Limb (tissue), 2 donors: ENCODE data around the gene MT1E.
A peak's percentile ranks its signal among the peaks of the same experiment; 100 is the strongest.
"Not testable (repeated sequence)": the region's sequence is repeated elsewhere in the genome, so short reads cannot be mapped to it uniquely, and the experiment has no call there.

ENCODE experiments used
- DNase-seq, 2 donors: peaks; one replicate each; pipeline ENCODE4 v3.0.0-alpha.2; 2016; ENCODE audit errors: extremely low spot score in 2 of 2

Gene MT1E

DNA sequence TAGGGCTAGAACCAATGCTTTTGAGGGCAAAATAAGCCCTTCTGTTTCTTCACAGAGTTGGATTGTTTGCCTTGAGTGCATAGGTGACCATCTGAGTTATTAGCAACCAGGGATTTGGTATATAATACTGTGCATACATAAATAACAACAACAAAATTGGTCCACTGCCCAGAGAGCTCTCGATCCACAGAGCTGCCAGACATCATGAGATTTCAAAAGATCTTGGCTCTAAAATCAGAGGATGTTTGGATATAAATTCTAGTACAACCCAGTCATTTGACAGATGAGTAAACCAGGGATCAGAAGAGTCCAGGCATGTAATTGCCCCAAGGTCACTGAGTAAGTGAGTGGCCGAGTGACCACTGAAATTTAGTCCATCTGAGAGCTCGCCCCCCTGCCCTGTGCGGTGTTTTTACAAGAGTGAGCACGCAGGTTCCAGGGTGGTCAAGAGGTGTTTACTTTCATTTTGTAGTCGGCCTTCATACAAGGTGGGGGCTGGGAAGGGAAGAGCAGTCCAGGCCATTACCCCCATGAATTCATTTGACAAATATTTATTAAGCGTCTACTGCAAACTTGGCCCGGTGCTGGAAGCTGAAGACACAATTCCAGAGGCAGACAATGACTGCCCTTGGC lies 19.0 kb upstream of the MT1E start:
- DNase-seq = peak in 1 of 2 donors; percentile 29

DNA sequence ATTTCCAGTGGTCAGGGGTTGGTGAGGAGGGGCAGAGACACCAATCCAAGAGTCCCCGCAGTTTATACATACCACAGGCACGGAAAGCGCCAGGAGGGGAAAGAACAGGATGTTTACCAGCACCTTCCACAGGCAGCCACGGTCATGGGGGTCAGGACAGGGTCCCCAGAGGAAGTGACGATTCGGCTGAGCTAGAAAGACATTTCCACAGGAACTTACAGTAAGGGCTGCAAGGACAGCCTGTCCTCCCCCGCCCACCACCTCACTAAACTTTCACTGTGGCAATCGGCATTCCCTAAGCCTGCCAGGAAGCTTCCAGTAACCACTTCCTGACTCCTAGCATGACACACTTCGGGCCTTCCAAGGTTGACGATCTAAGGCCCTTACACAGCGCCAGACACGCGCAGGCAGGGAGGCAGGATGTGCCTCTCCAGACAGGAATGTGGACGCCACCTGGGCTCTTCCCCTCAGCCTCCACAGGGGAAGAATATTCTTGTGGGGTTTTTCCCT lies 18.4 kb upstream of the MT1E start:
- peak; percentile 53 for DNase-seq

DNA sequence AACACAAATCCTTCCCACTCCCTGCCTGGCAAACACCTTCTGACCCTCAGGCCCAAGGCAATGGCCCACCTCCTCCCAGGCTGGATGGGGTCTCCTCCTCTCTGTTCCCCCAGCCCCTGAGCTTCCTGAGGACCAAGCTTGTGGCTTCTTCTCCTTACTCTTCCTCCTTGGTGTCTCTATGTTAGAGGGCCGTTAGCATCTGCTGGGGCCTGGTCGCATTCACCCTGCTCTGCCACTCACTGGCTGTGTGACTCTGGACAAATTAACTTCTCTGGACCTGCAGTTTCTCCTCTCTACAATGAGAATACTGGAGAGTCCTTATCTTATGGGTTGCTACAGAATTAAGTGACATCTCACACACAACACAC lies 17.9 kb upstream of the MT1E start:
- DNase-seq = no peak

DNA sequence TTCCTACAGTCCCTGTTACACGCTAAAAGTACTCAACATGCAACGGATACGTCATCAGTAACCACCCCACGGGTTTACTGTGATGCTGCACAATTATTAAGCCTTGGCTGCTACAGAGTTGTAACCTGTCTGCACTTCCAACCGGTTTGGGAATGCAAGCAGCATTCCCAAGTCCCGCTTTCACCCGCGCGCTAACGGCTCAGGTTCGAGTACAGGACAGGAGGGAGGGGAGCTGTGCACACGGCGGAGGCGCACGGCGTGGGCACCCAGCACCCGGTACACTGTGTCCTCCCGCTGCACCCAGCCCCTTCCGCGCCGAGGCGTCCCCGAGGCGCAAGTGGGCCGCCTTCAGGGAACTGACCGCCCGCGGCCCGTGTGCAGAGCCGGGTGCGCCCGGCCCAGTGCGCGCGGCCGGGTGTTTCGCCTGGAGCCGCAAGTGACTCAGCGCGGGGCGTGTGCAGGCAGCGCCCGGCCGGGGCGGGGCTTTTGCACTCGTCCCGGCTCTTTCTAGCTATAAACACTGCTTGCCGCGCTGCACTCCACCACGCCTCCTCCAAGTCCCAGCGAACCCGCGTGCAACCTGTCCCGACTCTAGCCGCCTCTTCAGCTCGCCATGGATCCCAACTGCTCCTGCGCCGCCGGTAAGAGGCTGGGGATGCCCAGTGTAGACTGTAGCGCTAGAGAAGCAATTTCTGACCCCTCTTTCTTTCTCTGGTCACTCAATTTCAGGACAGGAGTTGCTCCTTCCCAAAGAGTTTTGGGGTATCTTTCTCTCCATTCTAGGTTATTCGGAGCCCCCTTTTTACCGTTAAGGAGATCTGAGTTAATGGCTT lies 17.3 kb upstream of the MT1E start, which contains the start of gene MT2A:
Gene MT2A (plus strand): TSS at position 542 of the 833 bp plus-strand sequence. CDS start 72 bp downstream, at position 614.
- DNase-seq = peak; percentile 85 to 93

DNA sequence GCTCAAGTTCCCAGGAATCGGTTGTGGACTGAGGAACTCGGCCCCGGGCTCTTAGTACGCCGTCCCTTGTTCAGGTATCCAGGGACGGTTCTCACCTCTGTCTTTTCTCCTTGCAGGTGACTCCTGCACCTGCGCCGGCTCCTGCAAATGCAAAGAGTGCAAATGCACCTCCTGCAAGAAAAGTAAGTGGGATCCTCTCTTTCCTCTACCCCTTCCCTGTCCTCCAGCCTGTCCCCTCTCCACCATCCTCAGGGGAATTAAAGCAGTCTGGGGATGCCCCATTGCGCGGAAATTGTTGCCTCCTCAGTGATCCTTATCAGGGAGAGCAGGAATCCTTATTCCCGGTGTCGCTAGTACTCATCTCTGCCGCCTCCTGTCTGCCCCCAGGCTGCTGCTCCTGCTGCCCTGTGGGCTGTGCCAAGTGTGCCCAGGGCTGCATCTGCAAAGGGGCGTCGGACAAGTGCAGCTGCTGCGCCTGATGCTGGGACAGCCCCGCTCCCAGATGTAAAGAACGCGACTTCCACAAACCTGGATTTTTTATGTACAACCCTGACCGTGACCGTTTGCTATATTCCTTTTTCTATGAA lies 16.6 kb upstream of the MT1E start:
- DNase-seq = no peak

DNA sequence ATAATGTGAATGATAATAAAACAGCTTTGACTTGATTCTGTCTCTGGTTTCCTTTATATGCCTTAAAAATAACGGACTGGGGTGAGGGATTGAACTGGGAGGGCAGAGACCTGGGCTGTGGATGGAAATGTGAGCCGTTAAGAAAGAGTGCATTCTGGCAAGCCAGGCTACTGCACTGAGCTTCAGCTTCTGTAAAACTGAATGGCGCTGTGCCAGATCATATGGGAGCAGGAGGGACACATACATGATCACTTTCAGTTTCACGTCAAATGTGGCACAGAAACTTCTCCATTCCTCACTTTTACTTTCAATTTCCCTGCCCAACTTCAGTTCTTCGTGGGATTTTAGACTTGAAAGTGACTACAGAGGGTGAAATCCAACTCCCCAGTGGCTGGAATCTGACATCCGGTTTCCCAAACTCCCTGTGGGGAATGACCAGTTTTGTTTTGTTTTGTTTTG lies 16.1 kb upstream of the MT1E start:
- DNase-seq = peak in 1 of 2 donors; percentile 29

DNA sequence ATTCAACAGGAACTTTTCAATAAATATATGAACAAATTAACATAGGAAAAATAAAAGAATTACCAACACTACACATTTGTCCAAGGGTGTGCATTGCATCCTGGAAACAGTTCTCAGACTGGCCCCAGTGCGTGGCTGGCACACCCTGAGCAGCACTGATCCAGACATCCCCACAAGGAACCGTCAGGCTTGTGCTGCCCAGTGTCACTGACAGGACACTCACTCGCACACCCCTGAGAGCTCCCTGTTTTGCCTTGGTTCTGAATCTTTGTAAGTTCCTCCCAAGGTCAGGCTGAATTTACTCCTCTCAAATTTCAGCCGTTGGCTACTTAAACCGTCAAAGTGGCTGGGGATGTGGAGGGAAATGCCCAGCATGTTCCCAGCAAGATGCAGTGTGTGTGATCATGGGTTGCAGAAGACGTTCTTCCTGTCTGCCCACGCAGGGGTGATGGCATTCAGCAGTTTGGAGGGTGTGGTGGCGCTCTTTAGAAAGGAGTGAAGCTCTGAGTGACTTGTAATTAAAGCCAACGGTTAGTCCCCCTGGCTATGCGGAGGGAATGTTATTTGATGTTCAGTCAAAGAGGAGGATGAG lies 15.5 kb upstream of the MT1E start:
- no peak for DNase-seq

DNA sequence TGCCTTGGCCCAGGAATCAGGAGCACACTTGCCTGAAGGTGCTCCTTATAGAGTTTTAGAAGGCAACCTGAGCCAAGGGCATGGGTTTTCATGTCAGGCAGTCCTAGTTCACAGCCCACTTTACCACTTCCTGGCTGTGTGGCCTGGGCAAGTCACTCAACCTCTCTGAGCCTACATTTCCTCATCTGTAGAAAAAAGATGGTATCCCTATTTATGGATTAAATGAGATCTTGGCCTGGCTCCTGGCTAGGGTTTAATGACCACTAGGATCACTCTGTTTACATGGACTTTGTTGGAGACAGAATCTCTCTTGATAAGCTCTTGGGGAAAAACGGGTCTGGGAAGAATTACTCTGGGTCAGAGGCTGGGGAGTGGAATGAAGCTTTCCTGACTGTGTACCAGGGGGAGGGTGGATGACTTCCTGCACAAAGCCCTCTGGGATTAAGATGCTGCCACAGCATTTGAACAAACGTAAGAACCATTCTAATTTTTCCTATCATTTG lies 14.9 kb upstream of the MT1E start:
- no peak for DNase-seq

DNA sequence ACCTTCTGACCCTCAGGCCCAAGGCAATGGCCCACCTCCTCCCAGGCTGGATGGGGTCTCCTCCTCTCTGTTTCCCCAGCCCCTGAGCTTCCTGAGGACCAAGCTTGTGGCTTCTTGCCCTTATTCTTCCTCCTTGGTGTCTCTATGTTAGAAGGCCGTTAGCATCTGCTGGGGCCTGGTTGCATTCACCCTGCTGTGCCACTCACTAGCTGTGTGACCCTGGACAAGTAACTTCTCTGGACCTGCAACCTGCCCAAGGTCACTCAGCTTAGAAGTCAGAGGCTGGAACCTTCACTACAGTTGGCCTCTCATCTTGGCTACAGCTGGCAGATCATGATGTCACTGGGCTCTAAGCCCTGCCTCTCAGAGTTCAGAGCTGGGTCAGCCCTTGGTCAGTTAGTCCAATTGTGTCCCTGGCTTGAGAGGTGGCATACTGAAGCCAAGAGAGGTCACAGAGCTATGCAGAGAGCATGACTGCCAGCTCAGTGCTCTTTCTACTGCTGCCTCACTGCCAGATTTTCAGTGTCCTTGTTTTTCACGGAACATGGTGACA lies 14.2 kb upstream of the MT1E start:
- DNase-seq = no peak

DNA sequence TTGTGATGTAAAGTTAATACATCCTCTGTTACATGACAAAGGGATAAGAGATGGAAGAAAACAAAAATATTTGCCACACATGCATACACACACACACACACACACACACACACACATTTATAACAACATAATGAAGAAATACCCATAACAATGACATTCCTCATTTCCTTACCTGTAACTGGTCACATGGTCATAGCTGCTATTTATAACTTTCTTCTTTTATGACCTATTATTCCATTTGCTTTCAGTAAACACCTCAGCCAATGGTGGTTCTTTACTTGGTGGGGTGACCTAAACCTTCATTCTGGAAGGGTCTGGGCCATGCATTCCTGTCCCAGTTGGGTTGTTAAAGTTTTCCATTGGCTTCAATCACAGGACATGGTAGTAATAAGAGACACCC lies 11.9 kb upstream of the MT1E start:
- DNase-seq = no peak

DNA sequence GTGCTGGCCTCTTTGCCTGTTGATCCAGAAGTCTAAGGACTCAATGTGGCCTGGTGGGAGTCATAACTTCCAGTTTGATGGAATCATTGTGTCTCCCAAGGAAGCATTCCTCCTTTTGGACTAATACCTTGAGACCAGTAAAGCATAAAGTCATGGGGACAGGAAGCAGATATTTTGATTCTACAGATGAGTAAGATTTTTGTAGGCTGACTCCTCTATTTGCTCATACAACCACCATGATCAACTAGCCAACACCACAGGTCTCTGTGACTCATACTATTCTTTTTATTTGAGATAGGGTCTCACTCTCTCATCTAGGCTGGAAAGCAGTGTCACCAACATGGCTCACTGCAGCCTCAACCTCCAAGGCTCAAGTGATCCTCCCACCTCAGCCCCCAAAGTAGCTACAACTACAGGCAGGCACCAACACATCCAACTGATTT lies 11.0 kb upstream of the MT1E start:
- DNase-seq = no peak

DNA sequence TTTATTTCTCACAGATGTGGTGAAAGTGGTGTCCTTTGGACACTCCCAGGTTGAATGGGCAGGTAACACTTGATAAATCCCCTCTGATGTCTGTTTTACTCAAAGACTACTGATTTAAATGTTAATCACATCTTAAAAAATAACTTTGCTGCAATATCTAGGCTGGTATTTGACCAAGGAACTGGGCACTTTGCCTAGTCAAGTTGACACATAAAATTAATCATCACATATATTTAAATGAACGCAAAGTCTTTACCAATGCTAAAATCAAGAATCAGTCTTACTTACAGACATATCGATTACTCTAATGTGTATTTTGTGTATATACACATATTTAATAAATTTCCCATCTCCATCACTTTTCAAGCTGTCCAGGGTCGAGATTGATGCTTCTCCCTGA lies 10.2 kb upstream of the MT1E start:
- DNase-seq = no peak

DNA sequence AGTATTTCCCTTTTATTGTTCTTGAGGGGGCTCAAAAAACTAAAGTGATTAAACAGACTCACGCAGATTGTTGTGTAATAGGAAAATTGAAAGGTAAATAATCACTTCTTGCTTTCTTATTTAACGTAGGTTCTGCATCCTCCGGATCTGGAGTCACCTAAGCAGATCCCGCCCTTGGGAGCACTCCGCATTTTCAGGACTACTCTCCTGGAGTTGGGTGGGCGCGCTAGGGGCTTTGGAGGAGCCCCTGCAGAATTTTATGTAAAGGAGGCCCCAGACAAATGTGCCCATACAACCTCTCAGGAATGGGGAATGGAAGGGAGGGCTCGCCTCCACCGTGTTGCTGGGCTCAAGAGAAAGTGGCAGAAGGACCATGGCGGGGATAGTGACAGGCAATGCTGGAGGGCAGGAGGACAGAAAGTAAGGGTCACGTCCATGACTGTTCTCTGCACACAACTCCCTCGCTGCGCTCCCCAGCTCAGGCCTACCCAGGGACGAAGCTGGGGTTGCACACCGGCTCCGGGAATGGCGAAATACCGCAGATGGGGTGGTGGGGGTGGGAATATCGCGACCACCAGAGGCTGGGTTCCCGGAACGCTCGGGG lies 8.9 kb upstream of the MT1E start:
- no peak for DNase-seq

DNA sequence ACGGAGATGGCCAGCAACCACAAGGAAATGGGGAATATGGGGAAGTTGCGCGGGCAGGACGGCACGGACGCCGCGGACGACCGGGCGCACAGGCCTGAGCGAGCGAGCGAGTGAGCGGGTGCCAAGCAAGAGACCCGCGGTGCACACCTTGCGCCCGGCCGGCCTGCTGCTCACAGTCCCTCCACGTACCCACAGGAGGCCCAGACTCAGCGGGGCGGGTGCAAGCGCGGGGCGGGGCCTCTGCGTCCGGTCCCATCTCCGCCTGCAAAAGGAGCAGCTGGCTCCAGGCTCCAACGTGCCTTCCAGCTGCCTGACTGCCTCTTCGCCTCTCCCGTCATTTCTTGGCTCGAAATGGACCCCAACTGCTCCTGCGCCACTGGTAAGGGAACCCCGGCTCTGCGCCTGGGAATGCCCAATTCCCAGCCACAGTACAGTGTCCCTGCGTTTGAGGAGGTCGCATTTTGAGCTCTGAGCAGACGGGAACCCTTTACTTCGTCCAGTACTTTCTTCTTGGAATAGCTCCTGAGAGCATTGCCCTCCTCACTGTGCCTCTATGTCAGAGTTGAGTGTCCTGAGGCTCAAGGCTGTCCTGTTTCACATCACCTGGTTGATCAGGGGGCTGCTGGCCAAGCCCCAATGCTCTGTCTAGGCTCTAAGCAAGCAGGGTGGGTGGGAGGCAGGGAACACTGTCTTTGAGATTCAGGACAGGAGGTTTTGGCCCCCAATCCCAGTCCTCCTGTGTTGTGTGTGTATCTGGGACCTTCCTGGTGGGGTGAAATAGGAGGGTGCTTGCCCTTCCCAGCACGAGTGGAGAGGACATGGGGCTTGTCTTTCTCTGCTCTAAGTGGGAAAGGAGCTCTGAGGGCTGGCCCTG lies 8.1 kb upstream of the MT1E start:
- DNase-seq = peak; percentile 62 to 72

DNA sequence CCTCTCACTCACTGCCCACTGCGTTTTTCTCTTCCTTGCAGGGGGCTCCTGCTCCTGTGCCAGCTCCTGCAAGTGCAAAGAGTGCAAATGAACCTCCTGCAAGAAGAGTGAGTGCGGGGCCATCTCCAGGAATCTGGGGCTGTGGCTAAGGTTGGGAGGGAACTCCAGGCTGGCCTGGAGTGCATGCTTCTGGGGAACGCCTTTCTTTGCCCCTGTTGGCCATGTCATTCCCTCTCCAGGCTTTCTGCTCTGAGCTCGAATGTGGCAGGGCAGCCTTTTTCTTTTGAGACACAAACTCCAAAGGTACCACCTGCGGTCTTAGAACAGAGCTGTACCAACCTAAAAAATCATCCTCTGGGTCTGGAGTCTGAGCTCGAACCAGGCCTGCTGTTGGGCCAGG lies 7.4 kb upstream of the MT1E start:
- no peak for DNase-seq

DNA sequence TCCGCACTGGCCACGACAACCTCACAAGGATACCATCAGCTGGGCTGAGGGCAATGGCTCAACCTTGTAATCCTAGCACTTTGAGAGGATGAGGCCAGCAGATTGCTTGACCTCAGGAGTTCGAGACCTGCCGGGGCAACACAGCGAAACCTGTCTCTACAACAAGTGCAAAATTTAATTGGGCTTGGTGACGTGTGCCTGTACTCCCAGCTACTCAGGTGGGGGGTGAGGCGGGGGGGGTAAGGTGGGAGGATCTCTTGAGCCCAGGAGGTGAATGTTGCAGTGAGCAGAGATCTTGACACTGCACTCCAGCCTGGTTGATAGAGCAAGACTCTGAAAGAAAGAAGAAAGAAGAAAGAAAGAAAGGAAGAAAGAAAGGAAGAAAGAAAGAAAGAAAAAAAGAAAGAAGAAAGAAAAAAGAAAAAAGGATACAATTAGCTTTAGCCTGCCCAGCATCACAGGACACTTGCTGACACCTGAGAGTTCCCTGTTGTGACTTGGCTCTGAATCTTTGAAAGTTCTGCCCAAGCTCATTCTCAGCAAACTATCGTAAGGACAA lies 5.2 kb upstream of the MT1E start:
- no peak for DNase-seq

DNA sequence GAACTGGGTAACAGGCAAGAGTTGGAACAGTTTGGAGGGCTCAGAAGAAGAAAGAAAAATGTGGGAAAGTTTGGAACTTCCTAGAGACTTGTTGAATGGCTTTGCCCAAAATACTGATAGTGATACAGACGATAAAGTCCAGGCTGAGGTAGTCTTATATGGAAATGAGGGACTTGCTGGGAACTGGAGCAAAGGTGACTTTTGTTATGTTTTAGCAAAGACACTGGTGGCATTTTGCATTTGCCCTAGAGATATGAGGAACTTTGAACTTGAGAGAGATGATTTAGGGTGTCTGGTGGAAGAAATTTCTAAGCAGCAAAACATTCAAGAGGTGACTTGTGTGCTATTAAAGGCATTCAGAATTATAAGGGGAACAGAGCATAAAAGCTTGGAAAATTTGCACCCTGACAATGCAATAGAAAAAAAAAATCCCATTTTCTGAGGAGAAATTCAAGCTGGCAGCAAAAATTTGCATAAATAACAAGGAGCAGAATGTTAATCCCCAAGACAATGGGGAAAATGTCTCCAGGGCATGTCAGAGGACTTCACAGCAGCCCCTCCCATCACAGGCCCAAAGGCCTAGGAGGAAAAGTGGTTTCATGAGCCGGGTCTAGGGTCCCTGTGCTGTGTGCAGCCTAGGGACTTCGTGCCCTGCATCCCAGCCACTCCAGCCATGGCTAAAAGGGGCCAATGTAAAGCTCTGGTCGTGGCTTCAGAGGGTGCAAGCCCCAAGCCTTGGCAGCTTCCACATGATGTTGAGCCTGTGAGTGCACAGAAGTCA lies 3.7 kb upstream of the MT1E start:
- not testable (repeated sequence) for DNase-seq

DNA sequence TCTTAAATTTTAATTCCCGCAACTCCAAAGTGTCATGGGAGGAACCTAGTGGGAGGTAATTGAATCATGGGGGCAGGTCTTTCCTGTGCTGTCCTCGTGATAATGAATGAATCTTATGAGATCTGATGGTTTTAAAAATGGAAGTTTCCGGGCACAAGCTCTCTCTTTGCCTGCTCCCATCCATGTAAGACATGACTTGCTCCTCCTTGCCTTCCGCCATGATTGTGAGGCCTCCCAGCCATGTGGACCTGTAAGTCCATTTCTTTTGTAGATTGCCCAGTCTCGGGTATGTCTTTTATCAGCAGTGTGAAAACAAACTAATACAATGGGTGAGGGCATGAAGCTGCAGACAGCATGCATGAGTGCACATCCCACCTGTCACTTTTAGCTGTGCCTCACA lies 2.4 kb upstream of the MT1E start:
- not testable (repeated sequence) for DNase-seq

DNA sequence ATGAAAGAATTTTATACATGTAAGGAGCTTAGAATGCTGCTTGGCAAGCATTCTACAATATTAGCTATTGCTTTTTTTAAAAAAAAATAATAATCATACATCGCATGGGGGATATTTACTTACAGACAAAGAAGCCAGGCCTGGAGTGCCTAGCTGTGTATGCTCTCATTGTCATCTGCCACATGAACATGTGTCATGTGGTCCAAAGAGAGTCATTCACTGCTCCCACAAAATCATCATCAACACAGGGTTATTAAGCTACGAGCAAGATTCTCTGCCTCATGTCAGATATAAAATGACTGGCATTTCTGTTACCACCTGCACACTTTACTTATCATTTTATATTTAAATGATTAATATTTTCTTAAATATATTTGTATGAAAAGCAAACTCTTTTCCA lies 1.9 kb upstream of the MT1E start:
- DNase-seq = no peak
